Right lobe of liver (tissue), 6 donors: ENCODE results near the gene MYZAP. TPM values are rescaled to one million over a fixed set of nuclear protein-coding genes. Genes with fewer than 3 reads are reported as not detected.
A peak's percentile ranks its signal among the peaks of the same experiment; 100 is the strongest.

ENCODE experiments used
- ATAC-seq, 4 donors: fragments of 200-7000 bp; cut with Tn5 transposase; one replicate each; pipeline ENCODE4 v1.9.1; 2020; ENCODE audit warnings: mild to moderate bottlenecking in 4 of 4, moderate library complexity in 4 of 4
- DNase-seq, 3 donors: peaks; one replicate each; pipeline ENCODE4 v3.0.0-alpha.2; 2020
- H3K27ac ChIP-seq, 3 donors: fragments of 200-600 bp; one replicate each; pipeline ENCODE4 v1.8.0; 2022
- H3K27me3 ChIP-seq, 2 donors: fragments of 200-600 bp; one replicate each; pipeline ENCODE4 v1.8.0; 2022
- H3K36me3 ChIP-seq, 4 donors: fragments of 200-600 bp; sonication (generic) in 1 of 4; one replicate each; pipeline versions ENCODE4 v1.5.1 to v1.8.0; 2017 to 2022; ENCODE audit warnings: control low read depth in 1 of 4
- H3K4me1 ChIP-seq, 4 donors: fragments of 200-600 bp; sonication (generic) in 1 of 4; one replicate each; pipeline versions ENCODE4 v1.5.1 to v1.8.0; 2017 to 2022; ENCODE audit warnings: control low read depth in 1 of 4
- H3K4me3 ChIP-seq, 3 donors: fragments of 200-600 bp; one replicate each; pipeline ENCODE4 v1.8.0; 2022
- H3K9me3 ChIP-seq, 4 donors: fragments of 200-600 bp; sonication (generic) in 1 of 4; one replicate each; pipeline versions ENCODE4 v1.5.1 to v1.8.0; 2017 to 2022; ENCODE audit warnings: control low read depth in 1 of 4
- CTCF ChIP-seq, 4 donors: fragments of 200-600 bp in 3 of 4; fragments of 450-650 bp in 1 of 4; IDR thresholded peaks; one replicate each; pipeline versions ENCODE4 v1.5.1 to v1.8.0; 2016 to 2022; ENCODE audit warnings: antibody characterized with exemption in 4 of 4, mild to moderate bottlenecking in 2 of 4
- POLR2A ChIP-seq: fragments of 450-650 bp; IDR thresholded peaks from one replicate; pipeline ENCODE4 v1.6.1; 2017; ENCODE audit warnings: antibody characterized with exemption, mild to moderate bottlenecking
- WGBS: methylation state at CpG from one replicate; pipeline ENCODE4 v1.1.6; 2018; ENCODE audit warnings: low coverage, low lambda C conversion rate; ENCODE audit not compliant: insufficient coverage; ENCODE audit errors: missing lambda C conversion rate; 5-methylcytosine and 5-hydroxymethylcytosine counted together
- intact Hi-C, 2 donors: fragments of 100-400 bp; cut with DNase I; formaldehyde crosslinking; loops; one replicate each; pipeline versions ENCODE4 v1.11.2 to v1.14.1; 2022
- total RNA-seq, 6 experiments: library from RNA; depleted of rRNA in 2 of 6; stranded (reverse); fragments of >200 nt in 2 of 6; fragmentation: NEBNext Ultra II Directional in 3 of 6; extraction: Animal tissue kit (Norgen Biotek cat#: 25700) in 3 of 6; gene quantifications; one replicate each; pipeline versions ENCODE4 v1.1.0 to v1.2.4, GENCODE V29; 2016 to 2023
- donor health status: DM: no; HTN: yes; CAD: no.
- donor health status: DM: no; HTN: no; CAD: no.
- donor health status: DM: no; HTN: no; CAD: no.
- donor health status: DM: no; HTN: yes; CAD: no.
- donor health status: DM: no; HTN: yes; CAD: no.

MYZAP gene
- total RNA-seq, 6 experiments from 2014 or later, result 0.24 to 0.65 (median 0.61) TPM; not detected in 2

- intact Hi-C loops, result no loop called here
- no peak for ATAC-seq
- no peaks in the 10 kb centered on the region for H3K36me3 ChIP-seq
- no peak for DNase-seq
- no peaks in the 10 kb centered on the region for H3K27me3 ChIP-seq
- H3K4me1 ChIP-seq, result no peaks in the 10 kb centered on the region
- H3K27ac ChIP-seq, result no peak overlapping the region
- H3K9me3 ChIP-seq, result no peaks in the 10 kb centered on the region
- no peak overlapping the region for H3K4me3 ChIP-seq
- WGBS, result 84% methylated on average over 3 of the region's 4 CpGs
- no peak for TF ChIP-seq POLR2A
- TF ChIP-seq CTCF (IDR thresholded peaks at IDR 0.05), result no peak
Measured at GRCh38 chr15:57573151-57573550, 18.6 kb upstream of the MYZAP start.

DNA sequence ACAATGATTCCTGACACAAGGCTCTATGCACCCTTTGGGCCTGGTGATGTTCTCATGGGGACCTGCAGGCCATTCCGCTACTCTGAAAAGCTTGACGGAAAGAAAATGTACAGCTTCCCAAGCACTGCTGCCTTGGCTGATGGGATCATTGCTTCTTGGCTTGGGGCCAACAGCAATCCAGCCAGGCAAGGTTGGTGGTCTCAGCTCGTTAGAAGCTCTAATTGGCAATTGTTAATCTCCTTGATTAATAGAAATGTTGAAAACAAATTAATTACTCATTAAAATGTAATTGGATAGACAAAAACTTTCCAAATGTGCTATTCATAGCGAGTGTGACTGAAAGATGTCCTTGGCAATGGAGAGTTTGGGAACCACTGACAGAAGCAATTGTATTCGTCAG, 16.3 kb upstream of the MYZAP start:
- DNase-seq (no peak), ATAC-seq (no peak)
- Histone ChIP-seq H3K4me3 (no peak overlapping the region), H3K36me3 (no peaks in the 10 kb centered on the region), H3K27me3 (no peaks in the 10 kb centered on the region), H3K9me3 (no peaks in the 10 kb centered on the region), H3K27ac (no peak overlapping the region), H3K4me1 (peaks cover 0 to 2% (median 0%) of the 10 kb centered on the region in 4 donors)
- TF ChIP-seq CTCF (IDR thresholded peaks at IDR 0.05), result no peak
- TF ChIP-seq POLR2A, result no peak
- intact Hi-C loops, result no loop called here
- WGBS, result 83% methylated on average over 3 of the region's 5 CpGs

DNA sequence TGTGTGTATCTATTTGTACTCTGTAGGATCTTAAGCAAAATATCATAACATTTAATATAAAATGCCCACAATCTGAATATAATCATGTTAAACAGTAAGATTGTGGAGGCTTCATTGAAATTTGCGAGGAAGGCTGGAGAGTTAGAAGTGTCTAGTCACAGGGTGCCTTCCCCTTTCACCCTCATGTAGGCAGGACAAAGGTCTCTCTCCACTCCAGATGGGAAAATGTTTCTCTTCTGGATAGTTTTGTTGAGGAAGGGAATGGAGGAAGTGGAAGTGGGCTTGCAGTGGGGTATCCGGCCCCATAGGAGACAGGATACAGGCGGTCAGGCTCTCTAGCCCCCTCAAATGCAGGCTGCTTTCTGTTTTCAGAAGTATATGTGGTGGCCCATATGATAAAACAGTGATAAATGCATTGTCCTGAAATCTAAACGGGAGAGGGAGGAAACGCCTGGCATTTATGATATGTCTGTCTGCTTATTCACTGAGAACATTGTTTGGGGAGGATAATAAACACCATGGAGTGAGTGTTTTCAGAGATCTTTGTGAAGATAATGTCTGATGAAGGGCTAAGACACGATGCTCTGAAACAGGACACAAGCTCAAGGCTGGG, 13.3 kb upstream of the MYZAP start:
- intact Hi-C loops, result no loop called here
- Histone ChIP-seq H3K36me3 (no peaks in the 10 kb centered on the region), H3K9me3 (no peaks in the 10 kb centered on the region), H3K27me3 (no peaks in the 10 kb centered on the region), H3K27ac (no peak overlapping the region), H3K4me3 (no peak overlapping the region), H3K4me1 (peaks cover 0 to 13% (median 0%) of the 10 kb centered on the region in 4 donors)
- ATAC-seq (peak; percentile 13 to 52 (median 32)), DNase-seq (no peak)
- WGBS, result 62% methylated on average over 6 of the region's 6 CpGs
- TF ChIP-seq POLR2A (no peak), CTCF (IDR thresholded peaks at IDR 0.05) (no peak)

- Histone ChIP-seq H3K4me1 (peaks cover 0 to 13% (median 0%) of the 10 kb centered on the region in 4 donors), H3K4me3 (no peak overlapping the region), H3K9me3 (no peaks in the 10 kb centered on the region), H3K36me3 (no peaks in the 10 kb centered on the region), H3K27me3 (no peaks in the 10 kb centered on the region), H3K27ac (no peak overlapping the region)
- TF ChIP-seq CTCF (IDR thresholded peaks at IDR 0.05) (no peak), POLR2A (no peak)
- ATAC-seq, result peak in 2 of 4 donors; percentile 5 to 37
- DNase-seq, result no peak
- 94% methylated on average over 5 of the region's 8 CpGs for WGBS
- intact Hi-C loops, result no loop called here
Measured at GRCh38 chr15:57580428-57580827, 11.3 kb upstream of the MYZAP start.
